A549 (cell line): ENCODE data around the gene CPNE4.

Experiments used
- ZSCAN20 ChIP-seq: fragments of 250-450 bp; sonication (Bioruptor Pico); IDR thresholded peaks from 2 replicates; pipeline ENCODE4 v1.8.0; 2022; ENCODE audit warnings: mild to moderate bottlenecking, moderate library complexity
- TF ChIP-seq, protein P1 (sequence below): fragments of >200 bp; sonication (Bioruptor Twin); formaldehyde crosslinking; IDR thresholded peaks from 3 replicates; pipeline ENCODE4 v1.5.1; 2016

DNA sequence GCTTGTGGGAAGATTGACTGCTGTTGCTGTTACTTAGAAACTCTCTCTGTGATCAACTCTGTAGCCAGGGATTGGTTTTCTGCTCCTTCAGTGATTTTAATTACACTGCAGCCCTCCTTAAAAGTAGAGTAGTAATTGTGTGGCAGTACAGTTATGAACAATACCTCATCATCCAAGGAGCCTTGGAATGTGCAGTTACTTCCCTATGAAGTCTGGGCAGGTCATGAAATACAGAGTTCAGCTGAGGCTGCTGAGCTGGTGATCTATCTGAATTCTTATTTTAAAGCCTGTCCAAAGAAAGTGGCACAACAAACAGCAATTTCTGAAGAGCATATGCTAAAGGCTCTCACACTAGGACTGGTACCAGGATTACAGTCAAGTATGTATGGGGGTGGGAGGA lies 494.7 kb downstream of the CPNE4 start:
- TF ChIP-seq, protein P1, sequence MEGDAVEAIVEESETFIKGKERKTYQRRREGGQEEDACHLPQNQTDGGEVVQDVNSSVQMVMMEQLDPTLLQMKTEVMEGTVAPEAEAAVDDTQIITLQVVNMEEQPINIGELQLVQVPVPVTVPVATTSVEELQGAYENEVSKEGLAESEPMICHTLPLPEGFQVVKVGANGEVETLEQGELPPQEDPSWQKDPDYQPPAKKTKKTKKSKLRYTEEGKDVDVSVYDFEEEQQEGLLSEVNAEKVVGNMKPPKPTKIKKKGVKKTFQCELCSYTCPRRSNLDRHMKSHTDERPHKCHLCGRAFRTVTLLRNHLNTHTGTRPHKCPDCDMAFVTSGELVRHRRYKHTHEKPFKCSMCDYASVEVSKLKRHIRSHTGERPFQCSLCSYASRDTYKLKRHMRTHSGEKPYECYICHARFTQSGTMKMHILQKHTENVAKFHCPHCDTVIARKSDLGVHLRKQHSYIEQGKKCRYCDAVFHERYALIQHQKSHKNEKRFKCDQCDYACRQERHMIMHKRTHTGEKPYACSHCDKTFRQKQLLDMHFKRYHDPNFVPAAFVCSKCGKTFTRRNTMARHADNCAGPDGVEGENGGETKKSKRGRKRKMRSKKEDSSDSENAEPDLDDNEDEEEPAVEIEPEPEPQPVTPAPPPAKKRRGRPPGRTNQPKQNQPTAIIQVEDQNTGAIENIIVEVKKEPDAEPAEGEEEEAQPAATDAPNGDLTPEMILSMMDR: no peak
- no peak for TF ChIP-seq ZSCAN20
